ENCODE measurements around the gene TAS1R2.
"Not testable (repeated sequence)": the region's sequence is repeated elsewhere in the genome, so short reads cannot be mapped to it uniquely, and the experiment has no call there.

The TAS1R2 gene

DNA sequence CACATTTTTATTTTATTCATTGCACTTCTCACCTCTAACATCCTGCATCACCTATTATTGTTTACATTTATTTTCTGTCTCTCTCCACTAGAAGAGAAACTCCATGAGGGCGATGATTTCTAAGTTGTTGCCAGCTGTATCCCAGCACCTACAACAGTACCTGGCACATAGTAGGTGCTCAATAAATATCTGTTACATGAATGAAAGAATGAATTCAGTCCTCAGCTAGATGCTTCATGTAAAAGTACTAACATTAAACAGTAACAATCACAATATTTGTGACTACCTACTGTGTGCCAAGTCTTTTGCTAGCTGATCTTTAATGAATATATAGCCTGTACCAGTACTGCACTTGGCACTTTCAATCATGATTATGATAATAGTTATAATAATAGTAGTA lies 3.0 kb downstream of the TAS1R2 start:
- Histone ChIP-seq H3K4me3 (ENCODE audit: low read depth in 1 of 2, low read length in 1 of 2) (no peak overlapping the region), H3K9me3 (no peaks in the 10 kb centered on the region), H3K4me1 (ENCODE audit: control insufficient read depth in 1 of 2, insufficient read depth in 1 of 2, low read depth in 1 of 2, low read length in 1 of 2) (no peaks in the 10 kb centered on the region), H3K36me3 (no peaks in the 10 kb centered on the region), H3K27ac (no peak overlapping the region), H3K27me3 (no peaks in the 10 kb centered on the region)
- TF ChIP-seq, protein P1, sequence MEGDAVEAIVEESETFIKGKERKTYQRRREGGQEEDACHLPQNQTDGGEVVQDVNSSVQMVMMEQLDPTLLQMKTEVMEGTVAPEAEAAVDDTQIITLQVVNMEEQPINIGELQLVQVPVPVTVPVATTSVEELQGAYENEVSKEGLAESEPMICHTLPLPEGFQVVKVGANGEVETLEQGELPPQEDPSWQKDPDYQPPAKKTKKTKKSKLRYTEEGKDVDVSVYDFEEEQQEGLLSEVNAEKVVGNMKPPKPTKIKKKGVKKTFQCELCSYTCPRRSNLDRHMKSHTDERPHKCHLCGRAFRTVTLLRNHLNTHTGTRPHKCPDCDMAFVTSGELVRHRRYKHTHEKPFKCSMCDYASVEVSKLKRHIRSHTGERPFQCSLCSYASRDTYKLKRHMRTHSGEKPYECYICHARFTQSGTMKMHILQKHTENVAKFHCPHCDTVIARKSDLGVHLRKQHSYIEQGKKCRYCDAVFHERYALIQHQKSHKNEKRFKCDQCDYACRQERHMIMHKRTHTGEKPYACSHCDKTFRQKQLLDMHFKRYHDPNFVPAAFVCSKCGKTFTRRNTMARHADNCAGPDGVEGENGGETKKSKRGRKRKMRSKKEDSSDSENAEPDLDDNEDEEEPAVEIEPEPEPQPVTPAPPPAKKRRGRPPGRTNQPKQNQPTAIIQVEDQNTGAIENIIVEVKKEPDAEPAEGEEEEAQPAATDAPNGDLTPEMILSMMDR (IDR thresholded peaks at IDR 0.05): no peak

DNA sequence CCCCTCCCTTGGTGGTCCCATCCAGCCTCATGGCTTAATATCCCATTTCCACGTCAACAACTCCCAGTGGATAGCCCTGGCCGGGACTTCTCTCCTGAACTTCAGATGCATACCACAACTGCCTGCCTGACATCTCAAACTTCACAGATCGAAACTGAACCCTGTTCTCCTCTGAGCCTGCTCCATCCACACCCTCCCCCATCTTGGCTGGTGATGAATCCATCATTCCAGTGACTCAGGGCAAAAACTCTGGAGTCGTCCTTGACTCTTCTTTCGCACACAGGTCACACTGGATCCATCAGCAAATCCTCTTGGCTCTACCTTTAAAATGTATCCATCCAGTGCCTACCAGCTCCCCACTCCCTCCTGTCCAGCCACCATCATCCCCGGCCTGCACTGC lies 3.9 kb downstream of the TAS1R2 start:
- no peak overlapping the region for H3K4me3 ChIP-seq (ENCODE audit: low read depth in 1 of 2, low read length in 1 of 2)
- H3K9me3 ChIP-seq: no peaks in the 10 kb centered on the region
- no peaks in the 10 kb centered on the region for H3K4me1 ChIP-seq (ENCODE audit: control insufficient read depth in 1 of 2, insufficient read depth in 1 of 2, low read depth in 1 of 2, low read length in 1 of 2)
- H3K27ac ChIP-seq: no peak overlapping the region
- TF ChIP-seq, protein P1 (IDR thresholded peaks at IDR 0.05): no peak
- H3K27me3 ChIP-seq: no peaks in the 10 kb centered on the region
- no peaks in the 10 kb centered on the region for H3K36me3 ChIP-seq

DNA sequence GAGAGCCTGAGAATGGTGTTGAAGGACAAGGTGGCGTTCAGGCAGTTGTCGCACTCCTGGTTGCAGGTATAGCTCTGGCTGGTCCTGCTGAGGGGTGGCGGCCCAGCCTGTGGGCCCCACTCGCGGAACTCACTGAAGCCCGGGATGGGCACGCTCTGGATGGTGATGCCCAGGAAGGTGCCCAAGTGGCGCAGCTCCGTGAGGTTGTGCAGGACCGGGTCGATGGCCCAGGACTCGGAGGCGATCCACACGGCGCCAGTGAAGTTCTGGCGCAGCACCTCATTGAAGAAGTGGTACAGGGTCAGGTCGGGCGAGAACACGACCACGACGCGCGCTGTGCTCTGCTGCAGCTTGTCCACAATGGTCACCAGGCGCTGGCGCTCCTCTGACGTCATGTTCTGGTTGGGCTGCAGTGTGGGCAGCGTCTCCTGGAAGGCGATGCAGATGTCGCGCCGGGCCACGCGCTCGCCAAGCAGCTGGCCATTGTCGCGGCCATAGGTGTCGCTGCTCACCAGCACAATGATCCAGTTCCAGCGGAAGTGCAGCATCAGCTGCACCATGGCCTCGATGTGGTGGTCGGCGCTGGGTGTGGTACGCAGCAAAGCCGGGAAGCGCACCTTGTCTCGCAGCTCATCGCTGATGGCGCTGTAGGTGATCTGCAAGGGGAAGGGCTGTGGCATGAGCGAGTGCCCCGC lies 5.0 kb downstream of the TAS1R2 start:
- TF ChIP-seq, protein P1 (IDR thresholded peaks at IDR 0.05): no peak
- Histone ChIP-seq H3K36me3 (no peaks in the 10 kb centered on the region), H3K4me1 (ENCODE audit: control insufficient read depth in 1 of 2, insufficient read depth in 1 of 2, low read depth in 1 of 2, low read length in 1 of 2) (no peaks in the 10 kb centered on the region), H3K27ac (no peak overlapping the region), H3K27me3 (no peaks in the 10 kb centered on the region), H3K4me3 (ENCODE audit: low read depth in 1 of 2, low read length in 1 of 2) (no peak overlapping the region), H3K9me3 (no peaks in the 10 kb centered on the region)

DNA sequence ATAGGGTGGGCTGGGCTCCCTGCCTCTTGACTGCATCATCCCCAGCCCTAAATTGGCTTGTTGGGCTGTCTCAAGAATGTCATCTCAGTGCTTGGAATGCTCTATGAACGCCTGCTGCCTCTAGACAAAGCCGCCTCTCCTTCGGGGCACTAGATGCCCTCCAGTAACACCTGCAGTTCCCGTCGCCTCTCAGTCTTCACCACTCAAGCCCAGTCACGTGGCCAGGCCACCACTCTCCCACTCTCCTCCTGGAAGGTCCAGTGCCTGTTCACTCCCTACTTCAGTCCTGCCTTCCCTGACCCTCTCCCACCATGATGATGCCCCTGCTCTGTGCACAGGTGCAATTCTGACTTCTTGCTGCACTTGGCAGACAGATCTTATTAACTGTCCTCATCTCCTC lies 7.0 kb downstream of the TAS1R2 start:
- H3K9me3 ChIP-seq: no peaks in the 10 kb centered on the region
- TF ChIP-seq, protein P1 (IDR thresholded peaks at IDR 0.05): no peak
- no peaks in the 10 kb centered on the region for H3K4me1 ChIP-seq (ENCODE audit: control insufficient read depth in 1 of 2, insufficient read depth in 1 of 2, low read depth in 1 of 2, low read length in 1 of 2)
- H3K27ac ChIP-seq: no peak overlapping the region
- no peak overlapping the region for H3K4me3 ChIP-seq (ENCODE audit: low read depth in 1 of 2, low read length in 1 of 2)
- H3K36me3 ChIP-seq: no peaks in the 10 kb centered on the region
- H3K27me3 ChIP-seq: no peaks in the 10 kb centered on the region

DNA sequence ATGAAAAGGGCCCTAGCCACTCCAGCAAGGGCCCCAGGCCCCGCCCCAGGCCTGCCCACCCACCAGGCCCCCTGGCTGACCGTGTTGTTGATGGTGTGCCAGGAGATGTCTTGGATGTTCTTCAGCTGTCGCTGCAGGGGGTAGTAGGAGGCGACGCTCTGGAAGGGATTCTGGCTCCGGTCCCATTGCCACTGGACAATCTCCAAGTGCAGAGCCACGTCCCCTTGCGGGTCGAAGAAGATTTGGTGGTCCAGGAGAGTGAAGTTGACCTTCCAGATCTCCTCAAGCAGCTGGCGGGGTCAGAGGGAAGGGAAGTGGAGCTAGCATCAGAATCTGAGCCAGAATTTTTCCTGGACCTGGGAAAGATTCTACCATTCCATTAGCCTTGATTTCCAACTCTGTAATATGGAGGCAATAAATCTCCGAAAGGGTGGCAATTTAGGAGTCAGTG lies 10.2 kb downstream of the TAS1R2 start:
- no peak overlapping the region for H3K4me3 ChIP-seq (ENCODE audit: low read depth in 1 of 2, low read length in 1 of 2)
- TF ChIP-seq, protein P1 (IDR thresholded peaks at IDR 0.05): no peak
- H3K9me3 ChIP-seq: no peaks in the 10 kb centered on the region
- H3K27ac ChIP-seq: no peak overlapping the region
- no peaks in the 10 kb centered on the region for H3K36me3 ChIP-seq
- no peaks in the 10 kb centered on the region for H3K27me3 ChIP-seq
- H3K4me1 ChIP-seq (ENCODE audit: control insufficient read depth in 1 of 2, insufficient read depth in 1 of 2, low read depth in 1 of 2, low read length in 1 of 2): no peaks in the 10 kb centered on the region

DNA sequence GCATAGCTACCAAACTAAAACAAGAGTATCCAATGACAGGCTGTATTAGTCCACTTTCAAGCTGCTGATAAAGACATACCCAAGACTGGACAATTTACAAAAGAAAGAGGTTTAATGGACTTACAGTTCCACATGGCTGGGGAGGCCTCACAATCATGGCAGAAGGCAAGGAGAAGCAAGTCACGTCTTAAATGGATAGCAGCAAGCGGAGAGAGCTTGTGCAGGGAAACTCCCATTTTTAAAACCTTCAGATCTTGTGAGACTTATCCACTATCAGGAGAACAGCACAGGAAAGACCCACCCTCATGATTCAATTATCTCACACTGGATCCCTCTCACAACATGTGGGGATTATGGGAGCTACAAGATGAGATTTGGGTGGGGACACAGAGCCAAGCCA lies 11.7 kb downstream of the TAS1R2 start:
- H3K27me3 ChIP-seq; H3K4me1 ChIP-seq (ENCODE audit: control insufficient read depth in 1 of 2, insufficient read depth in 1 of 2, low read depth in 1 of 2, low read length in 1 of 2); H3K4me3 ChIP-seq (ENCODE audit: low read depth in 1 of 2, low read length in 1 of 2); H3K9me3 ChIP-seq; H3K27ac ChIP-seq; H3K36me3 ChIP-seq: not testable (repeated sequence)
